Measurements from ENCODE around the gene SORL1. TPM values are rescaled to one million over a fixed set of nuclear protein-coding genes. Genes with fewer than 3 reads are reported as not detected.
A peak's percentile ranks its signal among the peaks of the same experiment; 100 is the strongest.

SORL1 gene
- total RNA-seq, 1 experiment from 2014 or later = 68.3 TPM

- no peaks in the 10 kb centered on the region for H4K20me1 ChIP-seq (ENCODE audit: control insufficient read depth, insufficient read depth, insufficient read length)
- no peak overlapping the region for H3K4me3 Mint-ChIP-seq
- H3K9ac ChIP-seq (ENCODE audit: extremely low read depth, insufficient read length, low read length) = no peak overlapping the region
Observed at GRCh38 chr11:121626507-121626875, 174.4 kb downstream of the SORL1 start.

More at GRCh38 chr11:121626507-121626875, 174.4 kb downstream of the SORL1 start:
- Histone ChIP-seq H3K79me2 (ENCODE audit: insufficient read depth, low read length) (no peaks in the 10 kb centered on the region), H3K79me1 (ENCODE audit: insufficient read depth, low read depth, low read length, poor library complexity, severe bottlenecking) (no peaks in the 10 kb centered on the region), H4K8ac (replicated peaks; ENCODE audit: insufficient read length, low read depth, low read length) (no peak overlapping the region), H2BK15ac (ENCODE audit: low read depth, low read length) (no peak overlapping the region), H2AK5ac (ENCODE audit: insufficient read length, low read length) (no peak overlapping the region), H2BK5ac (ENCODE audit: insufficient read length, low read length) (no peak overlapping the region), H3K56ac (ENCODE audit: insufficient read length, low read depth, low read length) (no peak overlapping the region), H4K5ac (ENCODE audit: insufficient read length, low read depth, low read length) (no peak overlapping the region), H2AFZ (ENCODE audit: low read length) (no peak overlapping the region), H4K91ac (ENCODE audit: insufficient read length, low read depth, low read length) (no peak overlapping the region), H3K14ac (ENCODE audit: insufficient read depth, low read length) (no peak overlapping the region), H2BK20ac (ENCODE audit: low read depth, low read length, poor library complexity, severe bottlenecking) (no peak overlapping the region), H3K9me3 (ENCODE audit: control insufficient read depth, low read depth, low read length) (no peaks in the 10 kb centered on the region), H3K4ac (ENCODE audit: low read depth, low read length) (no peak overlapping the region), H3T11ph (ENCODE audit: low read length) (no peak overlapping the region), H3K23me2 (ENCODE audit: insufficient read length, low read depth, low read length, poor library complexity, severe bottlenecking) (no peaks in the 10 kb centered on the region), H3K18ac (ENCODE audit: insufficient read length, low read depth, low read length) (no peak overlapping the region), H3K4me2 (ENCODE audit: insufficient read depth, insufficient read length, low read length) (no peak overlapping the region), H3K4me1 (ENCODE audit: insufficient read depth, low read length) (peaks cover 4% of the 10 kb centered on the region), H3K27me3 (ENCODE audit: insufficient read depth, low read length) (no peaks in the 10 kb centered on the region), H2BK12ac (ENCODE audit: insufficient read length, low read depth, low read length) (no peak overlapping the region), H3K23ac (ENCODE audit: insufficient read length, low read depth, low read length) (no peak overlapping the region), H2BK120ac (ENCODE audit: low read depth, low read length, poor library complexity, severe bottlenecking) (no peak overlapping the region), H3K27ac (ENCODE audit: insufficient read length, low read depth, low read length) (no peak overlapping the region)
- Mint-ChIP-seq H3K4me1 (peaks cover 11 to 15% of the 10 kb centered on the region in 2 experiments), H3K36me3 (ENCODE audit: insufficient read depth in 1 of 3, low read depth in 3 of 3) (peaks cover 48 to 91% (median 83%) of the 10 kb centered on the region in 3 experiments), H3K27me3 (ENCODE audit: low read depth) (no peaks in the 10 kb centered on the region), H3K9me3 (no peaks in the 10 kb centered on the region), H3K27ac (no peak overlapping the region)
- DNase-seq = no peak
- no CpG with 5 or more reads among the region's 4 CpGs for WGBS (ENCODE audit: extremely low coverage, insufficient read length, low lambda C conversion rate)
- 0 out of 3 replicates have a peak, but pooled peaks have one; percentile 14 for TF ChIP-seq CTCF (conservative IDR thresholded peaks at IDR 0.05)

All from H9 (cell line).